Ramos (cell line): ENCODE measurements around the gene NEDD4L.

Source experiments
- in situ Hi-C: fragments of 300-500 bp; cut with MboI; formaldehyde crosslinking; loops from one replicate; pipeline ENCODE4 v1.14.3; 2022; ENCODE audit warnings: low sequenced_read_pairs; ENCODE audit not compliant: unreplicated experiment

Gene NEDD4L

DNA sequence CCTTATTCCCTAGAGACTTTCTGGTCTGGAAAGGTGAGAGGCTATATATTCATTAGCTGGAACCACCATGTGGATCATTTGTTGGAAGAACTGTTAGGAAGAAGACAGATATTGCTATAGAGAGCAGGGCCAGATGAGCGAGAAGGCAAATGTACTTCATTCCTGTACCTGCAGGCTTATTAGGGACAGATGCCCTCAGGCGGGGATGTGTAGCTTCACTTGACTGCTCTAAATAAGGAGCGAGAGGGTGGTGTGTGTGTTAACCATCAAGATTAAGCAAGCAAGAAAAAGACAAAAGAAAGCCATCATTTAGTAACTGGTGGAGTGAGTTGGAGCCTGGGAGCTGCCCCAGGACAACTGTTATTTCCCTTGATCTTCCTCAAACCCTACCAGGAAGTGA lies 36.4 kb downstream of the NEDD4L start:
- in situ Hi-C loops = no loop called here

DNA sequence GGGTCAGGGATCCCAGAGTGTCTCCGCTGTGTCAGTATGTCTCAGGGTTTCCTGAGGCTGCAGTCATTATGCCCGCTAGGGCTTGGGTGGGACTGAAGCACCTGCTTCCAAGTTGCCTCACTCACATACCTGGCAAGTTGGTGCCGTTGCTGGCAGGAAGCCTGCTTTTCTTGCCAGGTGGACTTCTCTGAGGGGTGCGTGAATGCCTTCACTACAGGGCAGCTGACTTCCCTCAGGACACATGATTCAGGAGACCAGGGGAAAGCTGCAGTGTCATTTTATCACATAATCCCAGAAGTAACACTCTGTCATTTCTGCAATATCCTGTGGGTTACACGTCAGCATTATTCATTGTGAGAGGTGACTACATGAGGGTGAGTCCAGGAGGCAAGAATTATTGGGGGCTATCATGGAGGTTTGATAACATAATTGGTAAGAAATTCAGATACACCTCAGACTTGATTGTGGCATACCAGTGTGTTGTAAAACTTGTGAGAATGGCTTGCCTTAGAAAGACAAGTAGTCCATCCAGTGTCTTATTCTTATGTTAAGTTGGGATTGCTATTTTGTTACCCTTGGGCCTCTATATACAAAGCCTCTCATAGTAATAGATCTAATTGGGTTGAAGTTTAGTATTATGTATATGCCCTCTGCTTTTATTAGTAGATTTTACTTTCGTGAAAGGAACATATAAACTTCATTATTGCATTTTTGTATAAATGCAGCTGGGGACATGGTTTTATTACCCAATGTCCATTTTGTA lies 44.1 kb downstream of the NEDD4L start:
- in situ Hi-C loops = no loop called here

DNA sequence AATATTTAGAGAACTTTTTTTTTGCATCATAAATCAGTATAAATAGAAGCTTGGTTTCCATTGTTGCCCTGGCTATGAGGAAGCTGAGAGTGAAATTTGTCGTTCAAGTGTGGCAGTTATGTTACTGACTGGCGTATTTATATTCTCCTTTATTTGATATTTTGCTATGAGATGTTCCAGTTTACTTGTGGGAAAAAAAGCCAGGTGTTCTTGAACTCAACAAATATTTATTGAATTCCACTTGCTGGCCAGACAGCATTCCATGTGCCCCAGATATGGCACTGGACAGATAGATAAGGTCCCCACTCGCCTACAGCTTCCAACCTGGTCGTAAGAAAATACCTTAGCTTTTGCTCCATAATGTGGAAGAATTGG lies 44.7 kb downstream of the NEDD4L start:
- in situ Hi-C loops = no loop called here

DNA sequence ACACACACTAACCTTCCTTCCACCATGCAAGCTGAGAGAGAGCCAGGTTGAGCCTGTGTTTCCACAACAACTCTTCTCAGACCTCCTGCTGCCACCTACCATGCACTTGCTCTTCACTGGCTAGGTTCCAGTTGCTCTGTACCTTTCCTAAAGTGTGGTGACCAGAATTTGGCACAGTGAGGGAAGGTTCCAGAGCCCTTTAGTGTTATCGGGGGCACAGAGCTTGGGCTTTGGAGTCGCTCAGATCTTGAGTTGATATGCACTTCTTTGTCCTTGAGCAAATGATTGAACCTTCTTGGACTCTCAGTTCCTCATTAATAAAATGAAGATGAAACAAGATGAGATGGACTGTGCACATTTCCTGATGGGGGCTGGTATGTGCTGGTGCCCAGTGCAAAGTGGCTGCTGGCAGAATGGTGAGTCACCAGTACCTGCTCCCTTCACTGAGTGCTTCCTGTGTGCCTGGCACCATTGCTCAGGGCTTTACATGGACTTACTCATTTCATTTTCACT lies 47.1 kb downstream of the NEDD4L start:
- in situ Hi-C loops = no loop called here

DNA sequence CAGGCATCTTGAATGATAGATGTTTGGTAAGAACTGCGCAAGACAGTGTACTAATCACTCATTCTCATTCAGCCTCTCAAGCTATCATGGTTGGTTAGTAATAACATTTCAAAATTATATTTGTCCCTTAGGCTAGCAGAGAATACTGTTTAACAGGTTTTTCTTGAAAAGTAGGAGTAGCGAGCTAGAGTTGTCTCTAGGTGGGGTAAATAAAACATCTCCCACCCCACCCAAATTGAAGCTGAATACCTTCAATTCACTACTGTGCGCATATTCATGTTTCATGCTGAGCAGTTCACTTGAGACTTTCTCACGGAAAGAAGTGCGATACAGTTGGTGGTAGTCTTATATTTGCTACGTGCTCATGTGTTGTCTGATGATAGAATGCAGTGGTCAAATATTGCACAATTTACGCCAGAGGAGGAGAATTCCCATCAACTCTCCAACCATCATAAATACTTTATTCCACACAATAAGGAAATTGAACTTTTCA lies 49.3 kb downstream of the NEDD4L start:
- in situ Hi-C loops = no loop called here

DNA sequence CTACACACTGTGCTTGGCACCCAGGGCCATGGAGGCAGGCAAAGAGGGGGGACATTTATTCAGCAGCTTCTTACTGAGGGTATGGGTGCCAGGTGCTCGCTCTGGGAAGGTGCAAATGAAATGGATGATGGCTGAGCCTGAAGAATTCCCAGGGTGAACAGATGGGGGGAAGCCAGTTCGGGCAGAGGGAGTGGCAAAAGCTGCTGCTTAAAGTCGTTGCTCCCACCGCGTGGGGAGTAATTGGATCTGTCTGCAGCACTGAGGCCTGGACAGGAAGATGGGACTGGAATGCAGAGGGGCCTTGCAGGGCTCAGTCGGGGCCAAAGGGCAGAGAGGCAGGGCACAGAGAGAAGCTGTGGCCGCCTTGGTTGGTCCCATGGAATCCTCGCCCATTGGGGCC lies 51.2 kb downstream of the NEDD4L start:
- in situ Hi-C loops = no loop called here

DNA sequence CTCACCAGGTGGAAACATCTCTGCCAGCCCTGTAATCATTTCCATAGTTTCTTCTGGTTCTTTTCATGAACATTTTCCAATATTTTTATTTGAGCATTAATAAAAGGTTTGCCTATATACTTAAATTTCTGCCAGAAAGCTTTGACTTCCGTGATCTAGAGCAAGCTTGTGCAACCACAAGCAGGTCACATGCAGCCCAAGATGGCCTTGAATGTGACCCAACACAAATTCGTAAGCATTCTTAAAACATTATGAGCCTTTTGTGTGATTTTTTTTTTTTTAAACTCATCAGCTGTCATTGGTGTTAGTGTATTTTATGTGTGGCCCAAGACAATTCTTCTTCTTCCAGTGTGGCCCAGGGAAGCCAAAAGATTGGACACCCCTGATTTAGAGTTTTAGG lies 51.6 kb downstream of the NEDD4L start:
- in situ Hi-C loops = no loop called here

DNA sequence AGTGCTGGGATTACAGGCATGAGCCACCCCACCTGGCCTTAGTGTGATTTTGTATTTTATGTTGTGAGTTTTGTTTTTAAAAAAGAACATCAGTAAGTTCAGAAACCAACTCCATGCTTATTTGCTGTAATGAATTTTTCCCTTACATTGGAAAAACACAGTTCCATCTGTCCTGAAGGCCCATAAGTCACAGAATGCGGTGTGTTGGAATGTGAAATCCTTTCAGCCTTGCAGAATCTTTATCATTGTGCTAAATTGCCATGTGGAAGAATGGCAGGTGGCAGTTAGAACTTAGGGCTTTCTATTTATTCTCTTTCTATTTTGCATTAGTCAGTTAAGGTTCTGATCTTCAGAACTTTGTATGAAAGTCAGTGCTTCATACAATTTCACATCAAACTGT lies 52.6 kb downstream of the NEDD4L start:
- in situ Hi-C loops = no loop called here

DNA sequence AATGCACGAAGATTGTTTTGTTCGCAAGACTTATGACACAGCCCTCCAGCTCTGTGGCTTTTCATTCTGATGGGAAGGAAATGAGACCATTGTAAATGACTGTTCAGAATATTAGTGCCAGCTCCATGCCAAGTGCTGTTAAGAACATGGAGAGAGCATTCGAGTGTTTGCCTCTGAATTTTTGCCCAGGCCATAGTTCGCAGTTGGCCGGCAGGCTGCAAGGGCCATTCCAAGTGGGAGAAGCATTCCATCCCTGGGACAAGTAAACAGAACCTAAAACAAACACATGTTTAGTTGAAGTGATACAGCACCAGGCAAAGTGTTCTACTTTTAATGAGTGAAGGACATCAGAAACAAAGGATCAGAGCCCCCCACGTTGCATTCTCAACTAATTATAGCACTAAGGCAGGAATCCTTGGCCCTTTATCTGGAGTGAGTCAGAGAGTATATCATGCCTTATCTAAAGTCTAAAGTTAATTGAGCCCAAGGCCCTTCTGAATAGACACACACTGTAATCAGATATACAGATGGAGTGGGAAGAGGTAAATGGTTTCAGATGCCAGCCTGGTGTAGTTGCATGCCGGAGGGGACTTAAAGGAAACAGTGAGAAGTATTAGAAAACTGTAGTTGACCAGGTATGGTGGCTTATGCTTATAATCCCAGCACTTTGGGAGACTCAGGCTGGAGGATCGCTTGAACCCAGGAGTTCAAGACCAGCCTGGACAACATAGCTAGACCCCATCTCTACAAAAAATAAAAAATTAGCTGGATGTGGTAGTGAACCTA lies 53.3 kb downstream of the NEDD4L start:
- in situ Hi-C loops = no loop called here

DNA sequence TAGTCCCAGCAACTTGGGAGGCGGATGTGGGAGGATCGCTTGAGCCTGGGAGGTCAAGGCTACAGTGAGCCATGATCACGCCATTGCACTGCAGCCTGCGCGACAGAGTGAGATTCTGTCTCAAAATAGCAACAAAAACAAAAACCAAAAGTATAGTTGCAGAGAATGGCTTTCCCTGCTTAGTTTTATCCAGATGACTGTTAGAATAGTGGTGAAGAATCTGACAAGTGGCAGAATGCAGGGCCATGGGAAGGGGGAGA lies 53.8 kb downstream of the NEDD4L start:
- in situ Hi-C loops = no loop called here

DNA sequence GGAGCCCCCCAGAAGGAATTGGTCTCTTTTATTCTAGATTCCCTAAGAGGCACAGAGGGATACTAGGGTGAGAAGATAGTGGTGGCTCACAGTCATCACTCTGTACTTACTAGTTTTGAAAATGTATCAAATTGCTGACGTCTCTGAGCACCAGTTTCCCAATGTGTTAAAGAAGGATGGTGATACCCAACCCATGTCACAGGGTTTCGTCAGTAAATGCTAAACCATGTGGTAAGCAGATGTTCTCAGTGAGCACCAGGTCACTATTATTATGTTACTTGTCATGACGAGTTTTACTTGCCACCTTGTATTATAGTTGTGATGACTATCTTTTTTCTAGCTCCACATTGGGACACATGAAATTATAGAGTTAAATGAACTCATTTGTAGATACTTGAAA lies 54.7 kb downstream of the NEDD4L start:
- in situ Hi-C loops = no loop called here

DNA sequence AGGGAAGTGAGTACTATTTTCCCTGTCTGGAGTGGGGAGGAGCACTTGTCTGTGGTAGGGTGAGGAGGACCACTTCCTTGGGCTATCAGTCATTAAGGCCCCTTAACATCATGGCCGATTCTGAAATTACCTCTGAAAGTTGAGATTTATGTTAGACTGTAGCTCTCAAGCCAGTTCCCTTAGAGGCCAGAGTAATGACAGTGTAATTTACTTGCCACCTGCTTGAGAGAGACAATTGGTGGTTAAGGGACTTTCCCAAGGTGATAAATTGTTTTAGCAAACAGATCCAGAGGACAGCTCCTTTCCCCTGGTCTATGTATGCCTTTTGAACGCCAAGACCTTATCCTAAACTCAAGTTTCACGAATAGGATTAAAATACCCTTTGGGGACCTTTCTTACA lies 56.1 kb downstream of the NEDD4L start:
- in situ Hi-C loops = loop anchor here (25.0 kb wide), 1 partner anchor 213 kb away; no protein-coding TSS in a partner anchor

DNA sequence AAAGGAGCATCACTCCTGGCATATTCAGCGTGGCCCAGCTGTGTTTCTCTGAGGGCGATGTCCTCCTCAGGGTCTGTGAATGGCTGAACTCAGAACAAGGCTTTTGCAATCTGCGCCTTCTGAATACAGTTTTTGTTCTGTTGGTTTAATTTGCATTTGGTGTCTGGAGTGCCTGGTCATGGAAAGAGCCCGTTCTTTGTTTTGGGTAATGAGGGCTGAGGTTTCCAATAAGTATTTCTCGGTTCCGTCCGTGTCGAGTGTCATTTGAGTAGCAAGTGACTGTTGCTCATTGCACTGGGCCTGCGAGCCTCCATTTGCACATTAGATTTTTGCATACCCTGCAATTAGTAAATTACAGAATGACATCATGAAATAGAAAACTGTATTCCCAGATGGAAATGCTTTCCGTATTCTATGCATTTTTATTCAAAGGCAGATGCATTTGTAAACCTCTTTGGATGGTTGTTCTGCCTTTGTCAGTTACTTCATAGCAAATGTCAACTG lies 57.3 kb downstream of the NEDD4L start:
- in situ Hi-C loops = loop anchor here (25.0 kb wide), 1 partner anchor 214 kb away; no protein-coding TSS in a partner anchor

DNA sequence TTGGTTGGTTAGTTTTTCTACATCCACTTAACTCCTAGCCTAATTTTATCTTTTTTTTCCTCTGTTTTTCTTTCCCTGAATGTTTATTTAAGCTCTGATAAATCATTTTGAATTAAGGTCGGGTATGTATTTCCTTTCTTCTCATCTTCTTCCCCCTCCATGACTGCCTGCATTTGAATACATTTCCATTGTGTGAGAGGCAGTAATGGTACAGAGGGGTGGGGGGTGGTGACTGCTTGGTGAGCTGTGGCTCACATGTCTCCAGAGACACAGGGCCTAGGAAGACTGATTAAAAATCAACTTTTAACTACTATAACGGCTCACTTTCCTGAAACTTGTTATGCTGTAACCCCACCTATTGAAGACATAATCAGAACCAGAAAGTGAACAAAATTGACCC lies 58.0 kb downstream of the NEDD4L start:
- in situ Hi-C loops = loop anchor here (25.0 kb wide), 1 partner anchor 215 kb away; no protein-coding TSS in a partner anchor

DNA sequence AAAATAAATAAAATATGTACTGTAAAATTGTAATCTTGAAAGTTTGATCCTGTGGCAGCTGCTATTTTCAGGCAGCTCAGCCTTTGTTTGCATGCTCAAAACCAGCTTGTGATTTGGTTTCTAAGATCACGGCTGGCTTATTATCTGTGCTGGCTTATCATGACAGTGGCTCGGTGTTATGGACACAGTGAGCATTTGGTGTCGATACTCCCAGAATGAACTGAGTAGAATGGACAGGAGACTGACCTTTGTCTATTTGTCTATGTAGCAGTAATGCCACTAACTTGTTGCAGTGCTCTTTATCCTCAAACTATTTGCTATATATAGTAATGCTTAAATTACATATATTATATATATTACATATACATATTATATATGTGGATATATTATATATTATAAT lies 58.8 kb downstream of the NEDD4L start:
- in situ Hi-C loops = loop anchor here (25.0 kb wide), 1 partner anchor 216 kb away; no protein-coding TSS in a partner anchor

DNA sequence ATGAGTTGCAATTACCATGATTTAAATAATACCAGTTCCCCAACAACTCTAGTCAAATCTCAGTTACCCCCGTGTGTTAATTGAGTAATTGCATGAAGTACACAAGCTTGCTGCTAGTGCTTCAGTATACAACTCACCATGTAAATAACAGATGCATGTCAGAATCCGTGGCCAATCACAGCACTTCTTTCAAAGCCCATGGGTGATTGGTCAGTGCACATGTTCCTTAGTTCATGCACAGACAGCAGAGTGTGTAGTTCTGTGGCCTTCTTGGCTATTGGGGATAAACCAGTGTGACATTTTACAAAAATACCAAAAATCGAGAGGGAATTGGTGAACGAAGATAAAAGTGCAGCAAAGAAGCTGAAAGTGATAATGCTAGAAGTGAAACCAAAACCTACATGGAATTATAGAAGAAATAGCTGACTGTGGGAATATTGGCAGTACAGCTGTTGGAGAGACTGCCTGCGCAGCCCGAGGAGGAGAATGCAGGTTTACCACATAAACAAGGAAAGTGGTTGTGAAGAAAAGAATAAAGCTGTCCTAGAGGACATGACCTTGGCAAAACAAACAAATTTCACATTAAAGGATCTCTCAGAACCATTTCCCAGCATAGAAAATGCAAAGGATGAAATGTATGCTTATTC lies 59.4 kb downstream of the NEDD4L start:
- in situ Hi-C loops = loop anchor here (25.0 kb wide), 1 partner anchor 216 kb away; no protein-coding TSS in a partner anchor

DNA sequence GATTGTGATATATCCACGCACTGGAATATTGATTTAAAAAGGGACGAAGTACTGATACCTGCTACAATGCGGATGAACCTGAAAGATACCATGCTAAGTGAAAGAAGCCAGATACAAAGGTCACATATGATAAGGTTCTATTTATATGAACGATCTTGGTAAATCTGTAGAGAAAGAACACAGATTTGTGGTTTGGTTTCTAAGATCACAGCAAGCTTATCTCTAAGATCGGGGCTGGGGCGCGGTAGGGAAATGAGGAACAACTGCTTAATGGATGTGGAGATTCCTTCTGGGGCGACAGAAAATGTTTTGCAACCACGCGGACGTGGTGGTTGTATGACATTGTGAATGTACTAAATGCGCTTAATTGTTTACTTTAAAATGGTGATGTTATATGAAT lies 60.1 kb downstream of the NEDD4L start:
- in situ Hi-C loops = loop anchor here (25.0 kb wide), 1 partner anchor 217 kb away; no protein-coding TSS in a partner anchor

DNA sequence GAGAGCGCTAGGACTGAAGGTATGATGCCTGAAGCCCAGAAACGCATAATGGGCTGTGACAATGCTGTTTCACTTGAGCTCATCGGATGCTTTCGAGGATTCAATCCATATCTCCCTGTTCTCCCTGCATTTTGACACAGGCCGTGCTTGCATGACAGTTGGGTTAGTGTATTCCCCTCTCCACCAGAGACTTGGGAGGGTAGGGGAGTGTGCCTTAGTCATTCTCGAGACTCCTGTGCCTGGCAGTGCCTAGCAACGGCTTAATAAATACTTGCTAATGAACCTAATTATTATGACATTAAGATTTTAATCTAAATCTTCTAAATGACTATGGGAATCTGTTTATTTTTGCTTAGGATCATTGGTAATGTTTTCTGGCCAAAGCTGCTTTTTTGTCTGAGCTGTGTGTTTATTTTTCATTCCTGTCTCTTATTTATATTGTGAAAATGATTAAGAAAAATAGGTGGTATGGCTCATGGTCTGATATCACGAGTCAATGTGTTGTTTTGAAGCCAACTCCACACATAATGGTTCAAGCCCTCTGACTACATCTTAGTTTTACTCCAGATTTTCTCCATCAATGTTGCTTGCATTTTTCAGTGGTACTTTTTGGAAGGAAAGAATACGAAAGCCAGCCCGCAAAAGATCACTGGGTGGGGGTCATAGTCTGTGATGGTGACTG lies 61.3 kb downstream of the NEDD4L start:
- in situ Hi-C loops = loop anchor here (25.0 kb wide), 1 partner anchor 218 kb away; no protein-coding TSS in a partner anchor

DNA sequence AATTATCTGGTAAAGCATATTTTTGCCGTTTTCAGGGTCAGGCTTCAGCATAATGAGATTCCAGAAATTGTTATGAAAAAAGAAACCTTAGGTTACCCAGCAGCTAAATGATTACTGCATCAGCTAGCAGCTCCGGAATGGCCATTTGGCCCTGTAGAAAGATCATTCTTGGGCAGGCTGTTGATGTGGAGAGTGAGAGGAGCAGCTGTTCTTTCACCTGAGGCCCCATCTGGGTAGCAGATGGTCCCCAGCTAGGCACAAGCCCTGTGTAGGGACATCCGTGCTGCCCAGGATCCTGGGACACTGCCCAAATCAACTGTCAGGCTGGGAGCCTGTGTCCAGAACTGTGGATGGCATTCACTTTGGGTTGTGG lies 61.8 kb downstream of the NEDD4L start:
- in situ Hi-C loops = loop anchor here (25.0 kb wide), 1 partner anchor 219 kb away; no protein-coding TSS in a partner anchor
